HUES48 (cell line): ENCODE results near the gene TENM4.

Source experiments
- H3K27ac ChIP-seq: one replicate; pipeline ENCODE4 v1.7.0; 2013; ENCODE audit warnings: low read depth, low read length, inconsistent platforms
- H3K27me3 ChIP-seq: 2 replicates; pipeline ENCODE4 v1.6.1; 2013; ENCODE audit warnings: mild to moderate bottlenecking, low read length; ENCODE audit not compliant: control insufficient read depth, insufficient read depth
- H3K36me3 ChIP-seq: 2 replicates; pipeline ENCODE4 v1.6.1; 2013; ENCODE audit warnings: low read length; ENCODE audit not compliant: control insufficient read depth, insufficient read depth
- H3K4me1 ChIP-seq: 2 replicates; pipeline ENCODE4 v1.6.1; 2013; ENCODE audit warnings: mild to moderate bottlenecking, low read length; ENCODE audit not compliant: control insufficient read depth, insufficient read depth
- H3K4me3 ChIP-seq: 2 replicates; pipeline ENCODE4 v1.5.1; 2013; ENCODE audit warnings: mild to moderate bottlenecking, low read depth, low read length
- H3K9ac ChIP-seq: 2 replicates; pipeline ENCODE4 v1.6.1; 2013; ENCODE audit warnings: mild to moderate bottlenecking, low read depth, low read length, moderate library complexity
- H3K9me3 ChIP-seq: 2 replicates; pipeline ENCODE4 v1.6.1; 2013; ENCODE audit warnings: low read length; ENCODE audit not compliant: control insufficient read depth, insufficient read depth

The TENM4 gene

DNA sequence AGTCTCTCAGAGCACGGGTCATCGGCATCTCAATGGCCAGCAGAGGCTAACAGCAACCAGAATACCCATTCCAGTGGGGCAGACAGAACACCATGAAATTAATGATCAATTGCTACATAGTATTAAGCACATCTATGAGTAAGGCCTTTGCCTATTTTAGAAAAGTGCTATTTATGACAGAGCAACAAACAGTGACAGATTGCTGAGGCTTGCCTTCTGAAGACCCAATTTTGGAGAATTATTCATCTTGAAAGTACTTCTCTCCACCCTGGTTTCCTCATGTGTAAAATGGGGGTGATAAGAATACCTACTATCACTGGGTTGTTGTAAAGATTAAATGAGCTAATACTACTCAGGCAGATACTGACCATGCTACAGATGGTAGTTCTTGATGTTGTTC lies 232.7 kb downstream of the TENM4 start:
- no peak overlapping the region for H3K27ac ChIP-seq
- no peaks in the 10 kb centered on the region for H3K36me3 ChIP-seq
- peaks cover 2% of the 10 kb centered on the region; the same call in 1 of the 2 replicates for H3K4me1 ChIP-seq
- H3K4me3 ChIP-seq = no peak overlapping the region
- H3K9ac ChIP-seq = no peak overlapping the region
- H3K9me3 ChIP-seq = no peaks in the 10 kb centered on the region
- H3K27me3 ChIP-seq = no peaks in the 10 kb centered on the region

DNA sequence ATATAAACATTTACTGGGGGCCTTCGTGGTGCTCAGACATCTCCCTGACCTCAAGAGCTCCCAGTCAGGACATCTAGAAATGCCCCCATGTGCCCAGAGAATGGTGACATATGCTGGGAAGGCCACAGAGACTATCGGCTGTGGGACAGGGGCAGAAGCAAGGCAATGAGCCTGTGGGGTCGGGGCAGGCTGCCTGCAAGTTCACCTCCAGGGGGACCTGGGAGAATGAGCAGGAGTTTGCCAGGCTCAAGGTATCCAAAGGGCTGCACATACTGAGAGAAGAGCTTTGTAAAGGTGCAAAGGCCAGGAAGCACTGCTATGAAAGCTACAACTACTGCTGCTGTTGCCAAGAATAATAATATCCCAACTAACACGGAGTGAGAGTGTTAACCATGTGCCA lies 233.9 kb downstream of the TENM4 start:
- Histone ChIP-seq H3K9me3 (no peaks in the 10 kb centered on the region), H3K9ac (no peak overlapping the region), H3K4me3 (no peak overlapping the region), H3K36me3 (no peaks in the 10 kb centered on the region), H3K4me1 (no peaks in the 10 kb centered on the region), H3K27me3 (no peaks in the 10 kb centered on the region), H3K27ac (no peak overlapping the region)

DNA sequence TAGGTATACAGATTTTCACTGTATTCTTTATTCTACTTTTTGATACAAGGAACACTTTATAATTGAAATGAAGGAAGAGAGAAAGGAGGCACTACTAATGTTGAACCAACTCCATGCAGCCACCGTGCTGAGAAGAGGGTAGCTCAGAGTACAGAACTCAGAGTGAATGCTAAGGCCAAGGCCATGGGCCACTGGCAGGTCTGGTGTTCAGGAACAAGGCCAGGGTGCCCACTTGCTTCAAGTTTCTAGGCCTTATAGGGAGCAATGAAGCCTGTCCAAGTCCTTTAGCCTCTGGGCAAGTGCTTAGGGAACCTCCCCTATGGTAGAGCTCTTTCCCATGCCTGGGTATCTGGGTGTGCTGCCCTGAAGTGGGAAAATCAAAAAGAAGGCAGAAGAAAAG lies 235.0 kb downstream of the TENM4 start:
- H3K9me3 ChIP-seq = no peaks in the 10 kb centered on the region
- H3K4me1 ChIP-seq = no peaks in the 10 kb centered on the region
- no peaks in the 10 kb centered on the region for H3K36me3 ChIP-seq
- H3K9ac ChIP-seq = no peak overlapping the region
- H3K27me3 ChIP-seq = no peaks in the 10 kb centered on the region
- no peak overlapping the region for H3K27ac ChIP-seq
- no peak overlapping the region for H3K4me3 ChIP-seq

DNA sequence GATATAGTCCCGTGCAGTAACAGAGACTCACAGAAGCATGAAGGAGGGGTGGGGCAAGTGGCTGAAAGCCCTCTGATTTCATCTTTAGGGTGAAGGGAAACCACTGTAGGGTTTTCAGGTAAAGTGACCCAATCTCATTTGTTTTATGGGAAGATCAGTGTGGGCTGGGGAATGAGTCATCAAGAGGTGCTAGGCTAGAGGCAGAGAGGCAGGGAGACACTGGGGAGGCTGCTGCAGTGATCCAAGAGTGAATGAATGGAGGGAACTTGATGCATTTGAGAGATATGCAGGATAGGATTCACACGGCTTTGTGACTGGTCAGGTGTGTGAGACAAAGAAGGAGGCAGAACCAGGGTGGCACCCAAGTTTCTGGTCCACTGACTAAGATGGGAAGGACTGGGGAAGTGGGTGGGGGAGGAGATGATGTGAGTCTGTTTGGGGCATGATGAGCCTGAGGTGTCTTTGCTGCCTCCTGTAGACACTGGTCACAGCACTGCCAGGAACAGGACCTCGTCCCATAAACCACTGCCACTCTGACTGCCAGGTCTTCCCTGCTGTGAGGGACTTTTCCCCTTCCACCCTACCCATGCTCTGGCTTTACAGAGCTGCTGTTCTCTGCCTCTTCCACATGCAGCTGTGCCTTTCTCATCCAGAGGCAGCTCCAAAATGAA lies 239.0 kb downstream of the TENM4 start:
- Histone ChIP-seq H3K27ac (no peak overlapping the region), H3K9me3 (no peaks in the 10 kb centered on the region), H3K4me3 (no peak overlapping the region), H3K27me3 (no peaks in the 10 kb centered on the region), H3K4me1 (no peaks in the 10 kb centered on the region), H3K9ac (no peak overlapping the region), H3K36me3 (no peaks in the 10 kb centered on the region)

DNA sequence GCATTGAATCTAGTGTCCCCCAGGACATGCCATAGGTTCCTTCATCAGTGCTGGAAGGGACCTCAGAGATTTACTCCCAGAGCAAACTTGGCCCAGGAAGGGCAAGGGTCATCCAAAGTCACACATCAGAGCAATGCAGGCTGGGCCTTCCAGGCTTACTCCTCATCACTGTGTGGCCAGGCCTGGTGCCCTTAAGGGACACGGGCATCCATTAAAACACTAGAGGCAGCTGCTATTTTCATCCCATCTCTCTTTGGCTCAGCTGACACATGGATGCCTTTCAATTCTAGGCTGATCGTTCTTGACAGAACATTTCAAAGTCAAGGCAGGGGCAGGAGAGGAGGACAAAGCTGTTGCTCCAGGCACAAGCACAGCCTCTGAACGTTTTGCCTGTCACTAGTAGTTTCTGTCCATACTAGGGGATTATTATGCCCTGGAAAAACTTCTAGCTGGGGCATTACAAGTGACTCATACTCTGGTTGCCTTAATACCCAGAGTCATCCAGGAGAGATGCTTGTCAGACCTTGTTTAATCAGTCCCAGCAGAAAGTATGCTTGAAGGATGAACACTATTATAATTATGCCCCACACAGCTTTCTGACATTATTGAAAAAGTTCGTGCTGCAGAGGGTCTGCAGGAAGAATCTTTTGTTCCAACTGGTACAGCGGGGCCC lies 240.3 kb downstream of the TENM4 start:
- Histone ChIP-seq H3K9me3 (no peaks in the 10 kb centered on the region), H3K9ac (no peak overlapping the region), H3K27ac (no peak overlapping the region), H3K4me3 (no peak overlapping the region), H3K27me3 (no peaks in the 10 kb centered on the region), H3K4me1 (no peaks in the 10 kb centered on the region), H3K36me3 (no peaks in the 10 kb centered on the region)

DNA sequence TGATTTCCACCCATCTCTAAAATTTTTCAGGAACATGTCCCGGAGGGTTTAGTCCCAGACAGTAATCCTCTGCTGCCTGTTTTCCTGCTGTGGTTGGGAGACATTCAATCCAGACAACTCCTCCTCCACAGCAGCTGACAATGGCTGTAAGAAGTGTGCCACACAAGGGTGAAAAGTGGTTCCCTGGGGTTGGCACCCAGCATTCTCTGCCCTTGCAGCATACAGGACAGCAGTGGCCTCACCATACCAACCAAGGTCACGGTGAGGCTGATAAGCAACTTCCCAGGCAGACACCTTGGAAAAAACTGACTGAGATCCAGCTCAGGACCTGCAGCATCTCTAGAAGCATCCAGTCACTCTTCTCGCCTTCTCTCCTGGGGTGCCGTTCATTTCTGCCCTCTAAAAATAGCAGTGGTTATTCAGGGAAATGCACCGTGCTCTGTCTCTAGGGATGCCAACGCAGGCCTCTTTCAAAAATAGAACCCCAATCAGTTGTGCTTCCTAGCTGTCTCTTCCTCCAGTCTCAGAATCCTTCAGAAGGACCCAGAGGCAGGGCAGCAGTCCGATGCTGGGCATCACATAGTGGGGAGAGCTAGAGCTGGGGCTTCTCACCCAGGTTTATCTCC lies 241.0 kb downstream of the TENM4 start:
- Histone ChIP-seq H3K4me1 (no peaks in the 10 kb centered on the region), H3K27ac (no peak overlapping the region), H3K9ac (no peak overlapping the region), H3K27me3 (no peaks in the 10 kb centered on the region), H3K9me3 (no peaks in the 10 kb centered on the region), H3K4me3 (no peak overlapping the region), H3K36me3 (no peaks in the 10 kb centered on the region)

DNA sequence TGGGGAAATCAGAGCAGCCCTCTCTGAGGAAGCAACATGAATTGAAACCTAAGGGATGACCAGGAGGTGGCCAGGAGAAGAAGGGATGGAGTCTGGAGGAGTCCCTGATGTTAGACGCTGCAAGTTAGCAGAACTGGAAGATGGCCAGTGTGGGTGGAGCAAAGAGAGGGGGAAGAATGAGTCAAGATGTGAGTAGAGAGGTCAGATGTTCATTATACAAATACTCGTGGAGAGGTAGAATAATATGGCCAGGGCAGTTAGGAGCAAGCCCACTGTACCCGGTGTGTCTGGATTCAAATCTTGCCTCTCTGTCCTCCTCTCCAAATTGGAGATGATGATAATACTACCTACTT lies 242.0 kb downstream of the TENM4 start:
- H3K27ac ChIP-seq = no peak overlapping the region
- H3K4me1 ChIP-seq = no peaks in the 10 kb centered on the region
- no peak overlapping the region for H3K9ac ChIP-seq
- no peaks in the 10 kb centered on the region for H3K9me3 ChIP-seq
- H3K36me3 ChIP-seq = no peaks in the 10 kb centered on the region
- H3K27me3 ChIP-seq = no peaks in the 10 kb centered on the region
- no peak overlapping the region for H3K4me3 ChIP-seq

DNA sequence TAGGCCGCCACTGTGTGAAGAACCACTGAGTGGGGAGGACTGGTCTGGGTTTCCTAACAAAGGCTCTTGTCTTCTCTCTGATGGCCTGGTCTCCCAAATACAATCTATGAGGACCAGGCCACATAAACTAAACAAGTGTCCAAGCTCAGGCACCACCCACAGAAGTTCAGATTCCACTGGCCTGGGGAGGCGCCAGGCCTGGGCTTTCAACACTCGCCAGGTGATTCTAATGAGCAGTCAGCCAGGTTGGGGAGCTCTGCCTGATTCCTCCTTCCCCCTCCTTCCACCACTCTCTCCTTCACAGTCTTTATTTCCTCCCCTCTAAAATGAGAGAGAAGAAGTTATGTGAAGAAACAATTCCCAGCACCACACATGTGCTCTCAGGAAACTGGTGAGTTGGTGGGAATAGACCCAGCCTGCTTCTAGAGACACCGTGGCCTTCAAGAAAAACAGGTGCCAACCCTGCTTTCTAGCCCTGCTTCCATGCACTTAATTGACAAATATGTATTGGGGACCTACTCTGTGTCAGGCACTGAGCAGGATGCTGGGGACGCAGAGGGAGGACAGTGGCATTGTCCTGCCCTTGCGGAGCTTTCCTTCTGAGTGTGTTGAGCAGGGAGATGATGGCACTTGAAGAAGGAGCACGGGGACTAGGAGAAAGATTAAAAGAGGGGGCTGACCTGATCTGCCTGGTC lies 242.5 kb downstream of the TENM4 start:
- H3K9ac ChIP-seq = no peak overlapping the region
- H3K36me3 ChIP-seq = no peaks in the 10 kb centered on the region

DNA sequence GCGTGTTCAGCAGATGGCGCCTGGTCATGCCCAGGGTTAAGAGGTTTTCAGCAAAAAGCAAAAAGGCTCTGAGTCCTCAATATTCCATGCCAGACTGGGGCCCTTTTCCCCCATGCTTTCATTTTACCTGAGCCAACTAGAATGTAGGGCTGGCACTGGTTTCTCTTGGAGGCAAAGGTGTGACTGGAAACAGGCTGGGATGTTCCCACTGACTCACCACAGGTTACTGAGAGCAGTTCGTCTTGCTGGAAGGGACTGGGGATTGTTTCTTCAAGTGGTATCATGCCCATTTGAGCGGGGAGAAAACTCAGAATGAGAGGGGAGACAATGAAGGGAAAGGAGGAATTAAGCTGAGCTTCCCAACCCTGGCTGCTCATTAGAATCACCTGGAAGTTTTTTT lies 243.9 kb downstream of the TENM4 start:
- no peak overlapping the region for H3K27ac ChIP-seq
- H3K4me1 ChIP-seq = no peaks in the 10 kb centered on the region
- H3K27me3 ChIP-seq = no peaks in the 10 kb centered on the region
- H3K9ac ChIP-seq = no peak overlapping the region
- H3K36me3 ChIP-seq = no peaks in the 10 kb centered on the region
- H3K9me3 ChIP-seq = peaks cover 5% of the 10 kb centered on the region; the same call in 1 of the 2 replicates
- H3K4me3 ChIP-seq = no peak overlapping the region

More for the DNA sequence above, 242.5 kb downstream of the TENM4 start:
- no peak overlapping the region for H3K4me3 ChIP-seq
- H3K4me1 ChIP-seq = no peaks in the 10 kb centered on the region
- H3K9me3 ChIP-seq = peaks cover 3% of the 10 kb centered on the region; the same call in 1 of the 2 replicates
- no peaks in the 10 kb centered on the region for H3K27me3 ChIP-seq
- H3K27ac ChIP-seq = no peak overlapping the region

DNA sequence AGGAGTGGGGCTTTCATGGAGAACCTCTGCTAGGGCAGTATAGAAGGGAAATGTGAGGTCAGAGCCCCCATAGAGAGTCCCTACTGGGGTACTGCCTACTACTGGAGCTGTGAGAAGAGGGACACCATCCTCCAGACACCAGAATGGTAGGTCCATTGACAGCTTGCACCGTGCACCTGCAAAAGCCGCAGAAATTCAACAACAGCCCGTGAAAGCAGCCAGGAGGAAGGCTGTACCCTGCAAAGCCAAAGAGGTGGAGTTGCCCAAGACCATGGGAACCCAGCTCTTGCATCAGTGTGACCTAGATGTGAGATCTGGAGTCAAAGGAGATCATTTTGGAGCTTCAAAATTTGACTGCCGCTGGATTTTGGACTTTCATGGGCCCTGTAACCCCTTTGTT lies 245.6 kb downstream of the TENM4 start:
- peaks cover 5% of the 10 kb centered on the region; the same call in 1 of the 2 replicates for H3K9me3 ChIP-seq
- H3K27ac ChIP-seq = no peak overlapping the region
- no peak overlapping the region for H3K9ac ChIP-seq
- no peaks in the 10 kb centered on the region for H3K4me1 ChIP-seq
- H3K27me3 ChIP-seq = no peaks in the 10 kb centered on the region
- H3K36me3 ChIP-seq = no peaks in the 10 kb centered on the region
- H3K4me3 ChIP-seq = no peak overlapping the region
